ENCODE measurements around the gene SYT2.
"Not testable (repeated sequence)": the region's sequence is repeated elsewhere in the genome, so short reads cannot be mapped to it uniquely, and the experiment has no call there.

- TF ChIP-seq, protein P1, sequence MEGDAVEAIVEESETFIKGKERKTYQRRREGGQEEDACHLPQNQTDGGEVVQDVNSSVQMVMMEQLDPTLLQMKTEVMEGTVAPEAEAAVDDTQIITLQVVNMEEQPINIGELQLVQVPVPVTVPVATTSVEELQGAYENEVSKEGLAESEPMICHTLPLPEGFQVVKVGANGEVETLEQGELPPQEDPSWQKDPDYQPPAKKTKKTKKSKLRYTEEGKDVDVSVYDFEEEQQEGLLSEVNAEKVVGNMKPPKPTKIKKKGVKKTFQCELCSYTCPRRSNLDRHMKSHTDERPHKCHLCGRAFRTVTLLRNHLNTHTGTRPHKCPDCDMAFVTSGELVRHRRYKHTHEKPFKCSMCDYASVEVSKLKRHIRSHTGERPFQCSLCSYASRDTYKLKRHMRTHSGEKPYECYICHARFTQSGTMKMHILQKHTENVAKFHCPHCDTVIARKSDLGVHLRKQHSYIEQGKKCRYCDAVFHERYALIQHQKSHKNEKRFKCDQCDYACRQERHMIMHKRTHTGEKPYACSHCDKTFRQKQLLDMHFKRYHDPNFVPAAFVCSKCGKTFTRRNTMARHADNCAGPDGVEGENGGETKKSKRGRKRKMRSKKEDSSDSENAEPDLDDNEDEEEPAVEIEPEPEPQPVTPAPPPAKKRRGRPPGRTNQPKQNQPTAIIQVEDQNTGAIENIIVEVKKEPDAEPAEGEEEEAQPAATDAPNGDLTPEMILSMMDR (IDR thresholded peaks at IDR 0.05), result not testable (repeated sequence)
- TF ChIP-seq POLR2A, EP300, POLR2AphosphoS5 (IDR thresholded peaks at IDR 0.05): not testable (repeated sequence)
Measured at GRCh38 chr1:202540858-202541257, 169.4 kb downstream of the SYT2 start.
